Activated CD8-positive, alpha-beta memory T cell treated with anti-CD3 and anti-CD28 coated beads, Interleukin-2, amount 50 U/mL, for 1 hour (primary cell): ENCODE results near the gene TTYH3.

ENCODE experiments used
- DNase-seq: peaks from one replicate; pipeline ENCODE4 v3.0.0-alpha.2; 2020; ENCODE audit errors: extremely low read depth

The TTYH3 gene

GRCh38 chr7:2616387-2617324 lies 15.1 kb upstream of the TTYH3 start:
- no peak for DNase-seq

- no peak for DNase-seq
Observed at GRCh38 chr7:2617325-2617905, 14.4 kb upstream of the TTYH3 start.

- DNase-seq, result no peak
Observed at GRCh38 chr7:2619116-2619515, 12.7 kb upstream of the TTYH3 start.

GRCh38 chr7:2621061-2621828 lies 10.5 kb upstream of the TTYH3 start:
- no peak for DNase-seq

- no peak for DNase-seq
Observed at GRCh38 chr7:2621948-2622640, 9.7 kb upstream of the TTYH3 start.

- DNase-seq, result no peak
Observed at GRCh38 chr7:2622869-2623697, 8.7 kb upstream of the TTYH3 start.

GRCh38 chr7:2623698-2624014 lies 8.1 kb upstream of the TTYH3 start:
- DNase-seq, result no peak

GRCh38 chr7:2624293-2624886 lies 7.4 kb upstream of the TTYH3 start:
- DNase-seq, result no peak

- no peak for DNase-seq
Observed at GRCh38 chr7:2626498-2627117, 5.2 kb upstream of the TTYH3 start.

GRCh38 chr7:2627258-2628129 lies 4.3 kb upstream of the TTYH3 start:
- no peak for DNase-seq

GRCh38 chr7:2628130-2628482 lies 3.7 kb upstream of the TTYH3 start:
- DNase-seq, result no peak

GRCh38 chr7:2628891-2629290 lies 2.9 kb upstream of the TTYH3 start:
- no peak for DNase-seq

GRCh38 chr7:2629746-2630681 lies 1.8 kb upstream of the TTYH3 start:
- DNase-seq, result no peak

- no peak for DNase-seq
Observed at GRCh38 chr7:2632733-2633537, 1.1 kb downstream of the TTYH3 start.

GRCh38 chr7:2633538-2634266 lies 1.9 kb downstream of the TTYH3 start:
- no peak for DNase-seq

GRCh38 chr7:2634267-2635145 lies 2.7 kb downstream of the TTYH3 start:
- DNase-seq, result no peak
